ENCODE results near the gene SEPTIN3.

The SEPTIN3 gene

GRCh38 chr22:41969110-41969646, at the start of gene SEPTIN3:
Gene SEPTIN3, plus strand, starts transcription at chr22:41969443. Its CDS starts 2,050 bp downstream, at chr22:41971493.
- DNase-seq (ENCODE audit: low spot score): no peak

- DNase-seq (ENCODE audit: low spot score): no peak
Observed at GRCh38 chr22:41920271-41920976, 48.8 kb upstream of the SEPTIN3 start.

- DNase-seq (ENCODE audit: low spot score): no peak
Observed at GRCh38 chr22:41922328-41922727, 46.9 kb upstream of the SEPTIN3 start.

GRCh38 chr22:41922940-41923594, 46.2 kb upstream of the SEPTIN3 start:
- no peak for DNase-seq (ENCODE audit: low spot score)

- no peak for DNase-seq (ENCODE audit: low spot score)
Observed at GRCh38 chr22:41923595-41924276, 45.5 kb upstream of the SEPTIN3 start.

GRCh38 chr22:41925783-41926460, 43.3 kb upstream of the SEPTIN3 start:
- peak; percentile 79 for DNase-seq (ENCODE audit: low spot score)

- DNase-seq (ENCODE audit: low spot score): no peak
Observed at GRCh38 chr22:41927813-41928212, 41.4 kb upstream of the SEPTIN3 start.

- DNase-seq (ENCODE audit: low spot score): no peak
Observed at GRCh38 chr22:41928593-41929417, 40.4 kb upstream of the SEPTIN3 start.

- no peak for DNase-seq (ENCODE audit: low spot score)
Observed at GRCh38 chr22:41929418-41929810, 39.8 kb upstream of the SEPTIN3 start.

GRCh38 chr22:41931701-41932269, 37.5 kb upstream of the SEPTIN3 start:
- no peak for DNase-seq (ENCODE audit: low spot score)

GRCh38 chr22:41932353-41932752, 36.9 kb upstream of the SEPTIN3 start:
- DNase-seq (ENCODE audit: low spot score): no peak

GRCh38 chr22:41933411-41934177, 35.6 kb upstream of the SEPTIN3 start:
- DNase-seq (ENCODE audit: low spot score): no peak

GRCh38 chr22:41934284-41935014, 34.8 kb upstream of the SEPTIN3 start:
- DNase-seq (ENCODE audit: low spot score): no peak

- DNase-seq (ENCODE audit: low spot score): no peak
Observed at GRCh38 chr22:41935015-41935351, 34.3 kb upstream of the SEPTIN3 start.

- no peak for DNase-seq (ENCODE audit: low spot score)
Observed at GRCh38 chr22:41935509-41935908, 33.7 kb upstream of the SEPTIN3 start.

GRCh38 chr22:41936894-41937169, 32.4 kb upstream of the SEPTIN3 start:
- DNase-seq (ENCODE audit: low spot score): no peak

- DNase-seq (ENCODE audit: low spot score): no peak
Observed at GRCh38 chr22:41939981-41940831, 29.0 kb upstream of the SEPTIN3 start.

- DNase-seq (ENCODE audit: low spot score): peak; percentile 86
Observed at GRCh38 chr22:41940832-41941765, 28.1 kb upstream of the SEPTIN3 start.
